ENCODE measurements around the gene PLAAT2.
A peak's percentile ranks its signal among the peaks of the same experiment; 100 is the strongest.

Gene PLAAT2

GRCh38 chr11:63511048-63511748, 52.0 kb downstream of the PLAAT2 start:
- TF ChIP-seq TARDBP (IDR thresholded peaks at IDR 0.05) (no peak), ARNT (IDR thresholded peaks at IDR 0.05) (no peak), ZNF384 (IDR thresholded peaks at IDR 0.05) (no peak), LEF1 (IDR thresholded peaks at IDR 0.05; ENCODE audit: borderline replicate concordance) (no peak), FOXK2 (IDR thresholded peaks at IDR 0.05) (no peak), FOXA1 (IDR thresholded peaks at IDR 0.05) (no peak), FOXM1 (IDR thresholded peaks at IDR 0.05; ENCODE audit: borderline replicate concordance) (no peak), SUZ12 (IDR thresholded peaks at IDR 0.05) (no peak), CTBP1 (IDR thresholded peaks at IDR 0.05; ENCODE audit: borderline replicate concordance) (no peak), L3MBTL2 (conservative IDR thresholded peaks at IDR 0.05) (no peak), ELF4 (IDR thresholded peaks at IDR 0.05) (no peak), HDGF (IDR thresholded peaks at IDR 0.05; ENCODE audit: borderline replicate concordance) (no peak)
- TF ChIP-seq, protein P1, sequence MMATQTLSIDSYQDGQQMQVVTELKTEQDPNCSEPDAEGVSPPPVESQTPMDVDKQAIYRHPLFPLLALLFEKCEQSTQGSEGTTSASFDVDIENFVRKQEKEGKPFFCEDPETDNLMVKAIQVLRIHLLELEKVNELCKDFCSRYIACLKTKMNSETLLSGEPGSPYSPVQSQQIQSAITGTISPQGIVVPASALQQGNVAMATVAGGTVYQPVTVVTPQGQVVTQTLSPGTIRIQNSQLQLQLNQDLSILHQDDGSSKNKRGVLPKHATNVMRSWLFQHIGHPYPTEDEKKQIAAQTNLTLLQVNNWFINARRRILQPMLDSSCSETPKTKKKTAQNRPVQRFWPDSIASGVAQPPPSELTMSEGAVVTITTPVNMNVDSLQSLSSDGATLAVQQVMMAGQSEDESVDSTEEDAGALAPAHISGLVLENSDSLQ (IDR thresholded peaks at IDR 0.05): no peak
- ChIA-PET POLR2A (no interaction called here), CTCF (no interaction called here)
- no peak for DNase-seq (ENCODE audit: extremely low spot score)

- POLR2A ChIA-PET: no interaction called here
- no peak for DNase-seq (ENCODE audit: extremely low spot score)
- CTCF ChIA-PET: no interaction called here
- TF ChIP-seq LEF1 (IDR thresholded peaks at IDR 0.05; ENCODE audit: borderline replicate concordance) (no peak), BHLHE40 (IDR thresholded peaks at IDR 0.05; ENCODE audit: borderline replicate concordance) (no peak), L3MBTL2 (conservative IDR thresholded peaks at IDR 0.05) (no peak), ZNF384 (IDR thresholded peaks at IDR 0.05) (no peak), HDGF (IDR thresholded peaks at IDR 0.05; ENCODE audit: borderline replicate concordance) (no peak), CTBP1 (IDR thresholded peaks at IDR 0.05; ENCODE audit: borderline replicate concordance) (no peak)
- TF ChIP-seq, protein P1 (IDR thresholded peaks at IDR 0.05): no peak
Measured at GRCh38 chr11:63510360-63511047, 52.7 kb downstream of the PLAAT2 start.

- DNase-seq (ENCODE audit: extremely low spot score): no peak
- CTCF ChIA-PET: interaction anchor here (0.7 kb wide), 1 partner anchor 25 kb away, joined by 3 read pairs; no protein-coding TSS in a partner anchor
- TF ChIP-seq SUZ12 (IDR thresholded peaks at IDR 0.05): no peak
- no peak for TF ChIP-seq ARNT (IDR thresholded peaks at IDR 0.05)
- no peak for TF ChIP-seq L3MBTL2 (conservative IDR thresholded peaks at IDR 0.05)
- TF ChIP-seq LEF1 (IDR thresholded peaks at IDR 0.05; ENCODE audit: borderline replicate concordance): no peak
- TF ChIP-seq FOXM1 (IDR thresholded peaks at IDR 0.05; ENCODE audit: borderline replicate concordance): no peak
- no peak for TF ChIP-seq FOXK2 (IDR thresholded peaks at IDR 0.05)
- no peak for TF ChIP-seq TARDBP (IDR thresholded peaks at IDR 0.05)
- no peak for TF ChIP-seq SP1 (IDR thresholded peaks at IDR 0.05)
- TF ChIP-seq, protein P1 (IDR thresholded peaks at IDR 0.05): no peak
- TF ChIP-seq BHLHE40 (IDR thresholded peaks at IDR 0.05; ENCODE audit: borderline replicate concordance): no peak
- no peak for TF ChIP-seq HDGF (IDR thresholded peaks at IDR 0.05; ENCODE audit: borderline replicate concordance)
- POLR2A ChIA-PET: no interaction called here
Measured at GRCh38 chr11:63508745-63509144, 54.4 kb downstream of the PLAAT2 start.

DNA sequence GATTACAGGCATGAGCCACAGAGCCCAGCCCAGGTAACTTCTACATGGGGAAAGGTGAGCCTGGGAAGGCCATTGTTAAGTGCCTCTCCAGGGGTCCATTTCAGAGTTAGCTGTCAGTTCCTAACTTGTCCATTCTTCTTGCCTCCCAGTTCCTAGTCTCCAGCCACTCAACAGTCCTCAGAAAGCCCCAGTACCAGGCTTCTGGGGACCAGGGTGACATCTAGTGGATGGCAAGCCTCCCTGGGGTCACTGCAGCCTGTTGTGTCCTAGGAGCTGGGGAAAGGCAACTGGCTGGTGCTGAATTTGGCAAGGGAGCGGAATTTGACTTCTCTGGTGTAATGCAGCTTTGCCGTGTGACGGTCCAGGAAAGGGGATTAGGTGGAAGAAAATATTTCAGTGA, 55.2 kb downstream of the PLAAT2 start:
- TF ChIP-seq FOXA1 (IDR thresholded peaks at IDR 0.05): no peak
- no peak for TF ChIP-seq FOXM1 (IDR thresholded peaks at IDR 0.05; ENCODE audit: borderline replicate concordance)
- POLR2A ChIA-PET: no interaction called here
- CTCF ChIA-PET: interaction anchor here (0.7 kb wide), 1 partner anchor 25 kb away, joined by 3 read pairs; no protein-coding TSS in a partner anchor
- peak; percentile 38 for DNase-seq (ENCODE audit: extremely low spot score)

DNA sequence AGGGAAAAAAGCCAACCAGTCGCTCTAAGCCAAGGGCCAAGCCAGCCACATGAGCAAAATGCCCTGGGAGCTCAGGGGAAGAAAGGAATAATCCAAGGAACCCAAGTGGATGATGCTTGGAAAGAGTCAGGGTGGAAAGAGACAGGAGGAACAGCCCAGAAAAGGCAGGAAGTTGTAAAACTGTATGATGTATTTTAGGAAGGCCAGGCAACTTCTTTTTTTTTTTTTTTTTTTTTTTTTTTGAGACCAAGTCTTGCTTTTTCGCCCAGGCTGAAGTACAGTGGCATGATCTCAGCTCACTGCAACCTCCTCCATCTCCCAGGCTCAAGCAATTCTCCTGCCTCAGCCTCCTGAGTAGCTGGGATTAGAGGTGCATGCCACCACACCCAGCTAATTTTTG, 55.7 kb downstream of the PLAAT2 start:
- DNase-seq (ENCODE audit: extremely low spot score): no peak
- no peak for TF ChIP-seq LEF1 (IDR thresholded peaks at IDR 0.05; ENCODE audit: borderline replicate concordance)
- TF ChIP-seq, protein P1 (IDR thresholded peaks at IDR 0.05): no peak
- TF ChIP-seq CTBP1 (IDR thresholded peaks at IDR 0.05; ENCODE audit: borderline replicate concordance): no peak
- TF ChIP-seq ARNT (IDR thresholded peaks at IDR 0.05): no peak
- no peak for TF ChIP-seq ZNF384 (IDR thresholded peaks at IDR 0.05)
- TF ChIP-seq FOXK2 (IDR thresholded peaks at IDR 0.05): no peak
- no peak for TF ChIP-seq SUZ12 (IDR thresholded peaks at IDR 0.05)
- TF ChIP-seq BHLHE40 (IDR thresholded peaks at IDR 0.05; ENCODE audit: borderline replicate concordance): no peak
- no peak for TF ChIP-seq SP1 (IDR thresholded peaks at IDR 0.05)
- TF ChIP-seq HDGF (IDR thresholded peaks at IDR 0.05; ENCODE audit: borderline replicate concordance): no peak
- no peak for TF ChIP-seq FOXM1 (IDR thresholded peaks at IDR 0.05; ENCODE audit: borderline replicate concordance)
- no peak for TF ChIP-seq NFRKB (IDR thresholded peaks at IDR 0.05)
- POLR2A ChIA-PET: no interaction called here
- CTCF ChIA-PET: interaction anchor here (1.9 kb wide), 1 partner anchor 28 kb away, joined by 5 read pairs; no protein-coding TSS in a partner anchor

Data from HEK293T (cell line).